Right ventricle myocardium inferior (tissue), 1 donor: ENCODE data around the gene ATXN7. TPM values are rescaled to one million over a fixed set of nuclear protein-coding genes. Genes with fewer than 3 reads are reported as not detected.

Experiments used
- ATAC-seq: fragments of 200-7000 bp; cut with Tn5 transposase; one replicate; pipeline ENCODE4 v1.9.1; 2020; ENCODE audit warnings: mild to moderate bottlenecking, moderate library complexity
- DNase-seq: peaks from one replicate; pipeline ENCODE4 v3.0.0; 2021; ENCODE audit errors: missing footprints
- intact Hi-C: fragments of 100-400 bp; cut with DNase I; formaldehyde crosslinking; loops from one replicate; pipeline ENCODE4 v1.11.0; 2022
- total RNA-seq: library from RNA; stranded (reverse); fragmentation: NEBNext Ultra II Directional; extraction: Animal tissue kit (Norgen Biotek cat#: 25700); gene quantifications from one replicate; pipeline ENCODE4 v1.2.1, GENCODE V29; 2021
- donor health status: DM: no; HTN: yes; CAD: no; lungs with severe emphysema.

Gene ATXN7
- total RNA-seq, 1 donor from 2014 or later = 9.3 TPM

- no peak for ATAC-seq
- no peak for DNase-seq
- intact Hi-C loops = no loop called here
Measured at GRCh38 chr3:63951492-63952247, 88.0 kb downstream of the ATXN7 start.

- ATAC-seq = no peak
- DNase-seq = no peak
- intact Hi-C loops = no loop called here
Measured at GRCh38 chr3:63952248-63952594, 88.6 kb downstream of the ATXN7 start.

- ATAC-seq (no peak), DNase-seq (no peak)
- intact Hi-C loops = no loop called here
Measured at GRCh38 chr3:63954182-63954581, 90.5 kb downstream of the ATXN7 start.

- intact Hi-C loops = no loop called here
- DNase-seq (no peak), ATAC-seq (no peak)
Measured at GRCh38 chr3:63955036-63955650, 91.5 kb downstream of the ATXN7 start.

- ATAC-seq (no peak), DNase-seq (no peak)
- intact Hi-C loops = no loop called here
Measured at GRCh38 chr3:63955830-63956545, 92.3 kb downstream of the ATXN7 start.

- intact Hi-C loops = no loop called here
- DNase-seq (no peak), ATAC-seq (no peak)
Measured at GRCh38 chr3:63959146-63959545, 95.5 kb downstream of the ATXN7 start.

GRCh38 chr3:63960048-63960711, 96.5 kb downstream of the ATXN7 start:
- ATAC-seq (peak; percentile 65), DNase-seq (no peak)
- intact Hi-C loops = loop anchor here (2.0 to 5.0 kb wide), 2 partner anchors 33 to 48 kb away; partner anchors contain the start of gene SCAANT1

- intact Hi-C loops = loop anchor here (2.0 to 5.0 kb wide), 2 partner anchors 31 to 50 kb away; partner anchors contain the start of gene SCAANT1
- ATAC-seq (no peak), DNase-seq (no peak)
Measured at GRCh38 chr3:63961891-63962290, 98.2 kb downstream of the ATXN7 start.

GRCh38 chr3:63963496-63963895, 99.8 kb downstream of the ATXN7 start:
- ATAC-seq (no peak), DNase-seq (no peak)
- intact Hi-C loops = loop anchor here (5.0 kb wide), 1 partner anchor 51 kb away; the partner anchor contains the start of gene SCAANT1

GRCh38 chr3:63964681-63965485, 101.2 kb downstream of the ATXN7 start:
- ATAC-seq = no peak
- DNase-seq = no peak
- intact Hi-C loops = loop anchor here (5.0 kb wide), 1 partner anchor 53 kb away; the partner anchor contains the start of gene SCAANT1

GRCh38 chr3:63966007-63966406, 102.3 kb downstream of the ATXN7 start:
- intact Hi-C loops = no loop called here
- DNase-seq (no peak), ATAC-seq (no peak)

GRCh38 chr3:63966871-63967270, 103.2 kb downstream of the ATXN7 start:
- ATAC-seq (no peak), DNase-seq (no peak)
- intact Hi-C loops = no loop called here

- ATAC-seq = peak; percentile 61
- intact Hi-C loops = no loop called here
- DNase-seq = no peak
Measured at GRCh38 chr3:63967675-63968611, 104.3 kb downstream of the ATXN7 start.

GRCh38 chr3:63968612-63969350, 105.1 kb downstream of the ATXN7 start:
- DNase-seq (no peak), ATAC-seq (no peak)
- intact Hi-C loops = no loop called here

GRCh38 chr3:63969876-63970275, 106.2 kb downstream of the ATXN7 start:
- ATAC-seq (peak; percentile 68), DNase-seq (no peak)
- intact Hi-C loops = no loop called here

- ATAC-seq (peak; percentile 24), DNase-seq (no peak)
- intact Hi-C loops = no loop called here
Measured at GRCh38 chr3:63970631-63971475, 107.2 kb downstream of the ATXN7 start.
